WTC11 (cell line): Measurements from ENCODE around the gene CTNNA2. TPM values are rescaled to one million over a fixed set of nuclear protein-coding genes. Genes with fewer than 3 reads are reported as not detected.

Experiments used
- ATAC-seq: fragments of 200-7000 bp; cut with Tn5 transposase; 2 replicates; pipeline ENCODE4 v1.10.0; 2021; ENCODE audit warnings: mild to moderate bottlenecking, moderate library complexity
- CTCF ChIA-PET: fragments of 300-600 bp; sonication (Branson Sonifier 250); formaldehyde crosslinking; loops from one replicate; lab custom pipeline; 2021; ENCODE audit warnings: antibody characterized with exemption; lab: Charles Lee
- POLR2A ChIA-PET: fragments of 350-600 bp; sonication (Branson Sonifier 250); formaldehyde crosslinking; loops from one replicate; lab custom pipeline; 2021; ENCODE audit warnings: antibody characterized with exemption; lab: Charles Lee
- DNase-seq: peaks from one replicate; pipeline ENCODE4 v3.0.0; 2021; ENCODE audit warnings: low spot score
- H3K27ac Mint-ChIP-seq: 2 replicates; pipeline ENCODE4 v1.8.0; 2021; ENCODE audit warnings: mixed read lengths
- H3K27me3 Mint-ChIP-seq: 2 replicates; pipeline ENCODE4 v1.8.0; 2021; ENCODE audit warnings: low read depth, mild to moderate bottlenecking, moderate library complexity, mixed read lengths
- H3K36me3 Mint-ChIP-seq: 2 replicates; pipeline ENCODE4 v1.8.0; 2021; ENCODE audit warnings: mixed read lengths
- H3K4me1 Mint-ChIP-seq: 2 replicates; pipeline ENCODE4 v1.8.0; 2022; ENCODE audit warnings: mixed read lengths
- H3K4me3 Mint-ChIP-seq: 2 replicates; pipeline ENCODE4 v1.8.0; 2021; ENCODE audit warnings: mild to moderate bottlenecking, moderate library complexity, mixed read lengths
- H3K9me3 Mint-ChIP-seq: 2 replicates; pipeline ENCODE4 v1.8.0; 2021; ENCODE audit warnings: mixed read lengths
- AR ChIP-seq: fragments of 250-450 bp; sonication (Bioruptor Pico); IDR thresholded peaks from 2 replicates; pipeline ENCODE4 v1.9.0; 2021; ENCODE audit warnings: mild to moderate bottlenecking
- ATF1 ChIP-seq: sonication (generic); formaldehyde crosslinking; IDR thresholded peaks from 2 replicates; pipeline ENCODE4 v1.8.1; 2023; ENCODE audit warnings: mild to moderate bottlenecking, moderate library complexity, missing genetic modification reagents
- CTCF ChIP-seq: fragments of 200-600 bp; IDR thresholded peaks from 2 replicates; pipeline ENCODE4 v1.8.0; 2022; ENCODE audit warnings: antibody characterized with exemption
- E2F5 ChIP-seq: sonication (generic); formaldehyde crosslinking; IDR thresholded peaks from 2 replicates; pipeline ENCODE4 v1.8.1; 2022; ENCODE audit warnings: mild to moderate bottlenecking, moderate library complexity, missing genetic modification reagents
- GTF2I ChIP-seq: fragments of 250-450 bp; sonication (Bioruptor Pico); conservative IDR thresholded peaks from 2 replicates; pipeline ENCODE4 v1.4.0; 2021; ENCODE audit warnings: mild to moderate bottlenecking
- HMGA2 ChIP-seq: fragments of 250-450 bp; sonication (Bioruptor Pico); IDR thresholded peaks from 2 replicates; pipeline ENCODE4 v1.4.0; 2021; ENCODE audit warnings: mild to moderate bottlenecking, moderate library complexity
- IRF1 ChIP-seq: sonication (generic); formaldehyde crosslinking; IDR thresholded peaks from 2 replicates; pipeline ENCODE4 v1.8.0; 2023; ENCODE audit warnings: missing genetic modification reagents
- JAZF1 ChIP-seq: fragments of 250-450 bp; sonication (Bioruptor Pico); IDR thresholded peaks from 2 replicates; pipeline ENCODE4 v1.9.0; 2021; ENCODE audit warnings: moderate library complexity, mild to moderate bottlenecking, inconsistent platforms
- KAT7 ChIP-seq: sonication (generic); formaldehyde crosslinking; IDR thresholded peaks from 2 replicates; pipeline ENCODE4 v1.8.1; 2023; ENCODE audit warnings: missing genetic modification reagents, mild to moderate bottlenecking, borderline replicate concordance
- NFE2L1 ChIP-seq: sonication (generic); formaldehyde crosslinking; IDR thresholded peaks from 2 replicates; pipeline ENCODE4 v1.8.1; 2023; ENCODE audit warnings: missing genetic modification reagents
- NR1H2 ChIP-seq: sonication (generic); formaldehyde crosslinking; IDR thresholded peaks from 2 replicates; pipeline ENCODE4 v1.9.0; 2021; ENCODE audit warnings: mild to moderate bottlenecking, moderate library complexity, missing genetic modification reagents
- NR2C2 ChIP-seq: sonication (generic); formaldehyde crosslinking; IDR thresholded peaks from 2 replicates; pipeline ENCODE4 v1.8.0; 2022; ENCODE audit warnings: mild to moderate bottlenecking, missing genetic modification reagents
- USF2 ChIP-seq: sonication (generic); formaldehyde crosslinking; IDR thresholded peaks from 2 replicates; pipeline ENCODE4 v1.8.1; 2023; ENCODE audit warnings: mild to moderate bottlenecking, missing genetic modification reagents, moderate library complexity
- ZBTB43 ChIP-seq: sonication (generic); formaldehyde crosslinking; IDR thresholded peaks from 2 replicates; pipeline ENCODE4 v1.8.1; 2023; ENCODE audit warnings: mild to moderate bottlenecking, missing genetic modification reagents
- ZNF232 ChIP-seq: sonication (generic); formaldehyde crosslinking; IDR thresholded peaks from 2 replicates; pipeline ENCODE4 v1.8.0; 2022; ENCODE audit warnings: mild to moderate bottlenecking, missing genetic modification reagents
- ZNF263 ChIP-seq: sonication (generic); formaldehyde crosslinking; IDR thresholded peaks from 2 replicates; pipeline ENCODE4 v1.8.1; 2022; ENCODE audit warnings: low read depth, mild to moderate bottlenecking, moderate library complexity, missing genetic modification reagents
- ZNF671 ChIP-seq: fragments of 250-450 bp; sonication (Bioruptor Pico); IDR thresholded peaks from 2 replicates; pipeline ENCODE4 v1.8.0; 2021; ENCODE audit warnings: mild to moderate bottlenecking
- ZSCAN18 ChIP-seq: fragments of 250-450 bp; sonication (Bioruptor Pico); IDR thresholded peaks from 2 replicates; pipeline ENCODE4 v2.1.2; 2022; ENCODE audit warnings: mild to moderate bottlenecking, moderate library complexity
- total RNA-seq: library from RNA; stranded (reverse); gene quantifications from 3 replicates; pipeline ENCODE4 v1.2.3, GENCODE V29; 2021

Gene CTNNA2
- total RNA-seq, 1 experiment from 2014 or later, result 3.8 TPM

- H3K27ac Mint-ChIP-seq, result no peak overlapping the region
These were observed 108.4 kb downstream of the CTNNA2 start for GRCh38 chr2:79621252-79621651.

GRCh38 chr2:79621755-79622154 is 108.9 kb downstream of the CTNNA2 start:
- Mint-ChIP-seq H3K27me3 (no peaks in the 10 kb centered on the region), H3K9me3 (no peaks in the 10 kb centered on the region), H3K4me3 (no peak overlapping the region), H3K36me3 (no peaks in the 10 kb centered on the region; the same call in 1 of the 2 replicates), H3K27ac (no peak overlapping the region), H3K4me1 (no peaks in the 10 kb centered on the region)
- POLR2A ChIA-PET, result no interaction called here
- DNase-seq (no peak), ATAC-seq (no peak)
- CTCF ChIA-PET, result no interaction called here
- TF ChIP-seq ZNF263 (CRISPR knock-in tag), result no peak
- TF ChIP-seq JAZF1 (CRISPR knock-in tag), result no peak
- no peak for TF ChIP-seq ATF1 (CRISPR knock-in tag)
- TF ChIP-seq HMGA2 (CRISPR knock-in tag), result no peak
- no peak for TF ChIP-seq NR1H2 (CRISPR knock-in tag)
- TF ChIP-seq ZNF232 (CRISPR knock-in tag), result no peak
- no peak for TF ChIP-seq GTF2I
- TF ChIP-seq KAT7 (CRISPR knock-in tag), result no peak
- TF ChIP-seq ZNF671 (CRISPR knock-in tag), result no peak
- TF ChIP-seq ZBTB43 (CRISPR knock-in tag), result no peak
- TF ChIP-seq IRF1 (CRISPR knock-in tag), result no peak

More at GRCh38 chr2:79621252-79621651, 108.4 kb downstream of the CTNNA2 start:
- DNase-seq (no peak), ATAC-seq (no peak)
- H3K4me1 Mint-ChIP-seq, result no peaks in the 10 kb centered on the region
- ChIA-PET CTCF (no interaction called here), POLR2A (no interaction called here)
- no peaks in the 10 kb centered on the region for H3K9me3 Mint-ChIP-seq
- TF ChIP-seq CTCF (no peak), ZSCAN18 (CRISPR knock-in tag) (no peak), GTF2I (no peak), USF2 (no peak), NFE2L1 (CRISPR knock-in tag) (no peak), NR2C2 (CRISPR knock-in tag) (no peak), E2F5 (no peak), AR (CRISPR knock-in tag) (no peak)
- no peak overlapping the region for H3K4me3 Mint-ChIP-seq
- H3K27me3 Mint-ChIP-seq, result no peaks in the 10 kb centered on the region
- no peaks in the 10 kb centered on the region; the same call in 1 of the 2 replicates for H3K36me3 Mint-ChIP-seq
